Ovary (tissue), 9 donors: Measurements from ENCODE around the gene PFDN6. TPM values are rescaled to one million over a fixed set of nuclear protein-coding genes. Genes with fewer than 3 reads are reported as not detected.
A peak's percentile ranks its signal among the peaks of the same experiment; 100 is the strongest.

ENCODE experiments used
- DNase-seq, 5 donors: peaks; one replicate each; pipeline ENCODE4 v3.0.0-alpha.2; 2019 to 2020
- H3K27ac ChIP-seq, 2 donors: fragments of 200-600 bp; one replicate each; pipeline versions ENCODE4 v1.5.1 to v1.8.0; 2019 to 2022
- H3K27me3 ChIP-seq: fragments of 200-600 bp; one replicate; pipeline ENCODE4 v1.8.0; 2022
- H3K36me3 ChIP-seq: fragments of 200-600 bp; sonication (generic); one replicate; pipeline ENCODE4 v1.5.1; 2019
- H3K4me1 ChIP-seq: one replicate; pipeline ENCODE4 v1.8.1; 2013; ENCODE audit warnings: mild to moderate bottlenecking, moderate library complexity; ENCODE audit not compliant: insufficient read depth
- H3K4me3 ChIP-seq: fragments of 200-600 bp; sonication (generic); one replicate; pipeline ENCODE4 v1.5.1; 2017
- H3K9me3 ChIP-seq, 2 donors: fragments of 200-600 bp in 1 of 2; sonication (generic) in 1 of 2; one replicate each; pipeline versions ENCODE4 v1.5.1 to v1.8.1; 2013 to 2019; ENCODE audit warnings: mild to moderate bottlenecking in 1 of 2, moderate library complexity in 1 of 2
- CTCF ChIP-seq, 3 donors: fragments of 450-650 bp in 2 of 3; fragments of 200-600 bp in 1 of 3; IDR thresholded peaks; one replicate each; pipeline versions ENCODE4 v1.5.1 to v1.8.0; 2016 to 2022; ENCODE audit warnings: antibody characterized with exemption in 3 of 3, mild to moderate bottlenecking in 1 of 3
- EP300 ChIP-seq: sonication (generic); formaldehyde crosslinking; IDR thresholded peaks from one replicate; pipeline ENCODE4 v1.6.1; 2017; ENCODE audit warnings: antibody characterized with exemption
- POLR2A ChIP-seq: fragments of 450-650 bp; IDR thresholded peaks from one replicate; pipeline ENCODE4 v1.6.1; 2017; ENCODE audit warnings: antibody characterized with exemption, mild to moderate bottlenecking, moderate library complexity
- WGBS, 3 donors: extraction: QIAGEN DNeasy Blood & Tissue Kit in 1 of 3; methylation state at CpG; one replicate each; pipeline versions ENCODE4 v1.1.5 to v1.1.7; 2013 to 2017; 5-methylcytosine and 5-hydroxymethylcytosine counted together
- intact Hi-C, 4 donors: fragments of 100-400 bp; cut with DNase I; formaldehyde crosslinking; loops; one replicate each; pipeline versions ENCODE4 v1.11.0 to v1.15.1; 2022 to 2023
- polyA plus RNA-seq, 2 donors: library from polyadenylated mRNA; stranded (reverse); fragments of 200-250 nt in 1 of 2; fragments of 350-450 nt in 1 of 2; fragmentation: Illumina TruSeq in 1 of 2; extraction: RNeasy Lipid Tissue Mini Kit (QIAGEN cat#74804) in 1 of 2; gene quantifications; one replicate each; pipeline ENCODE4 v1.2.3, GENCODE V29; 2013 to 2014
- total RNA-seq, 7 donors: library from RNA; depleted of rRNA in 2 of 7; stranded (reverse); fragments of >200 nt in 2 of 7; fragmentation: NEBNext Ultra II Directional in 3 of 7; extraction: Animal tissue kit (Norgen Biotek cat#: 25700) in 3 of 7; gene quantifications; one replicate each; pipeline versions ENCODE4 v1.1.0 to v1.2.4, GENCODE V29; 2016 to 2023
- donor health status: DM: no; HTN: no; CAD: no; lungs with moderate emphysema.
- donor health status: DM: no; HTN: no; CAD: no.
- donor health status: Bipolar disorder and iron deficiency.
- donor health status: DM: yes; HTN: yes; CAD: no.
- donor health status: DM: no; HTN: no; CAD: no.
- donor health status: DM: yes; HTN: yes; CAD: no.

Gene PFDN6
- total and polyA plus RNA-seq, 9 donors, result 9.8 to 83.0 (median 42.7) TPM

- Histone ChIP-seq H3K27ac (no peak overlapping the region), H3K27me3 (no peaks in the 10 kb centered on the region), H3K9me3 (no peaks in the 10 kb centered on the region), H3K36me3 (no peaks in the 10 kb centered on the region), H3K4me1 (peaks cover 6% of the 10 kb centered on the region), H3K4me3 (no peak overlapping the region)
- intact Hi-C loops, result loop anchor here in 1 of 4 donors (10.0 kb wide), 1 partner anchor 1342 kb away; the partner anchor contains the start of gene CFB
- WGBS, 3 donors, result 86 to 89% (median 89%) methylated on average over 22 of the region's 22 CpGs
- DNase-seq, result peak in 1 of 5 donors; percentile 41
- no peak for TF ChIP-seq CTCF (IDR thresholded peaks at IDR 0.05)
- no peak for TF ChIP-seq EP300
- TF ChIP-seq POLR2A, result no peak
Observed at GRCh38 chr6:33286946-33287914, 2.2 kb upstream of the PFDN6 start.

GRCh38 chr6:33288141-33288920, 1.1 kb upstream of the PFDN6 start:
- DNase-seq, result peak in 1 of 5 donors; percentile 36
- Histone ChIP-seq H3K4me3 (peak overlapping the region; percentile 88), H3K9me3 (no peaks in the 10 kb centered on the region), H3K27ac (peak overlapping the region in 1 of 2 donors; percentile 9), H3K4me1 (peaks cover 6% of the 10 kb centered on the region), H3K36me3 (no peaks in the 10 kb centered on the region), H3K27me3 (no peaks in the 10 kb centered on the region)
- intact Hi-C loops, result loop anchor here in 1 of 4 donors (10.0 kb wide), 1 partner anchor 1344 kb away; the partner anchor contains the start of gene CFB
- WGBS, 3 donors, result 9 to 12% (median 10%) methylated on average over 19 to 21 of the region's 21 CpGs
- no peak for TF ChIP-seq CTCF (IDR thresholded peaks at IDR 0.05)
- no peak for TF ChIP-seq EP300
- TF ChIP-seq POLR2A, result no peak

- Histone ChIP-seq H3K27ac (peak overlapping the region in 1 of 2 donors; percentile 69), H3K4me3 (peak overlapping the region; percentile 88), H3K27me3 (no peaks in the 10 kb centered on the region), H3K9me3 (no peaks in the 10 kb centered on the region), H3K4me1 (peaks cover 6% of the 10 kb centered on the region), H3K36me3 (no peaks in the 10 kb centered on the region)
- intact Hi-C loops, result loop anchor here in 2 of 4 donors (10.0 kb wide), 2 partner anchors 125 to 1345 kb away; partner anchors contain the start of genes CFB (in 1 of the 2), CUTA (in 1 of the 2) and PHF1 (in 1 of the 2)
- WGBS, 3 donors, result 1 to 6% (median 2%) methylated on average over 14 of the region's 14 CpGs
- TF ChIP-seq EP300 (no peak), CTCF (IDR thresholded peaks at IDR 0.05) (no peak), POLR2A (no peak)
- DNase-seq, result no peak
Observed at GRCh38 chr6:33289784-33290315, 449 bp downstream of the PFDN6 start.

- H3K36me3 ChIP-seq, result no peaks in the 10 kb centered on the region
- intact Hi-C loops, result loop anchor here in 1 of 4 donors (10.0 kb wide), 1 partner anchor 124 kb away; the partner anchor contains the start of genes CUTA and PHF1
- no peak overlapping the region for H3K27ac ChIP-seq
- H3K4me1 ChIP-seq, result peaks cover 6% of the 10 kb centered on the region
- DNase-seq, result peak in 1 of 5 donors; percentile 47
- no peaks in the 10 kb centered on the region for H3K27me3 ChIP-seq
- 55 to 64% (median 61%) methylated on average over 7 of the region's 7 CpGs for WGBS, 3 donors
- TF ChIP-seq CTCF (IDR thresholded peaks at IDR 0.05), result no peak
- no peak for TF ChIP-seq POLR2A
- TF ChIP-seq EP300, result no peak
- peak overlapping the region; percentile 88 for H3K4me3 ChIP-seq
- no peaks in the 10 kb centered on the region for H3K9me3 ChIP-seq
Observed at GRCh38 chr6:33290459-33290858, 1.1 kb downstream of the PFDN6 start.
